ENCODE results near the gene BPIFB2.

BPIFB2 gene

DNA sequence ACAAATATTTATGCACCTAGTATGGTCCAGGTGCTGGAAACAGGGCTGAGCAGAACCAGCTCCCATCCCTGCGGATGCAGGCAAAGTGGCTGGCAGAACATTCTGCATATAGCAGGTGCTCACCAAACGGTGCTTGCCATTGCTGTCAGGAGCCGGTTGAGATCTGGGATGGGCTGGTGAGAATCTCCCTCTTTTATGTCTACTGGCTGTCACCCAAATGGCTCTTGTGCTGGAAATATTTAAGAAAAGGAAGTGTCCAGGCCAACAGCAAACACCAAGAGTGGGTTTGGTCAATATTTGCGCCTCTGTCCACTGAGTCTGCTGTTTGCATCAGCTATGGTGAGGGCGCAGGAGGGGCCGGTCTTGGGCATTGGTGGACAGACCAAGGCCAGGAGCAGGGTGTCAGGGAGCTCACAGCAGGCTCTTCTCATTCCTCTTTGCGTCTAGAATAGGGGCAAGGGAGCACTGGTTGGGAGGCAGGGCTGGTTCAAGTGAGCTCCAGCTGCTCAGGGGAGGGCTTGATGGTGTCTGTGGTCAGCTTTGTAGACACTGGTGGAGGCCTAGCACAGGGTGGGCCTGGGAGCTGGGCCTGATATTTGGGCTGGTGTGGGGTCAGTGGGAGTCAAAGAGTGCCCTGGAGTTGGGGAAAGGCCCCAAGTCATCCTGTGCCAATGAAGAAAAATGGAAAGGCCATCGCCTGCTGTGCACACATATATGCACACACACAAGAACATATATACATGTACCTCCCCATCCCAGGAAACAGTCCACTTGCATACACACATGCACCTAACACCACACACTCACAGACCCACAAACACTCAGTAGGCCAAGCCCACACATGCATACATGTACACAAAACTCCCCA is 1.4 kb upstream of the BPIFB2 start:
- DNase-seq (ENCODE audit: low spot score), result no peak

DNA sequence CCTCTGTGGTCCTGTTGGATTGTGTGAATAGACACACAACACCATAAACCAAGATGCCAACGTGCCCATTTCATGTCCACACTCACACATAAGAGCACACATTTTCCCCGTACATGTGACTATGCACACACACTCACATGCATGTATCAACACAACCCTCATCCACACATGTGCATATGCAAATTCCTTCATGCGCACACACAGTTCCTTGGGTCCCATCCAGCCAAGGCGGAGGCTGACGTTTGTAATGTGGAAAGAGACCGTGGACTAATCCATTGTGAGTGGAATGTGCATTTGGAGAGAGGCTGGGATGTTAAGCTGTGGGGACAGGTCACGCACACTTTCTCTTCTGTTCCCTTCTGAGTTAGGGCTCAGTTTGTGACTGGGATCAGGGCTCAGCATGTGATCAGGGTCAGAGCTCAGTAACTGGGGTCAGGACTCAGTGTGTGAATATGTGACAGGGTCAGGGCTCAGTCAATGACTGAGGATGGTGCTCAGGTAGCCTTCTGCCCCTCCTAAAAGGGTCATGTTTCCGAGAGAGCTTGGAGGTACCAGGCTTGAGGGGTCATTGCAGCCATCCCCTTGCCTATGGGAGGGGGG is 628 bp upstream of the BPIFB2 start:
- DNase-seq (ENCODE audit: low spot score), result no peak

DNA sequence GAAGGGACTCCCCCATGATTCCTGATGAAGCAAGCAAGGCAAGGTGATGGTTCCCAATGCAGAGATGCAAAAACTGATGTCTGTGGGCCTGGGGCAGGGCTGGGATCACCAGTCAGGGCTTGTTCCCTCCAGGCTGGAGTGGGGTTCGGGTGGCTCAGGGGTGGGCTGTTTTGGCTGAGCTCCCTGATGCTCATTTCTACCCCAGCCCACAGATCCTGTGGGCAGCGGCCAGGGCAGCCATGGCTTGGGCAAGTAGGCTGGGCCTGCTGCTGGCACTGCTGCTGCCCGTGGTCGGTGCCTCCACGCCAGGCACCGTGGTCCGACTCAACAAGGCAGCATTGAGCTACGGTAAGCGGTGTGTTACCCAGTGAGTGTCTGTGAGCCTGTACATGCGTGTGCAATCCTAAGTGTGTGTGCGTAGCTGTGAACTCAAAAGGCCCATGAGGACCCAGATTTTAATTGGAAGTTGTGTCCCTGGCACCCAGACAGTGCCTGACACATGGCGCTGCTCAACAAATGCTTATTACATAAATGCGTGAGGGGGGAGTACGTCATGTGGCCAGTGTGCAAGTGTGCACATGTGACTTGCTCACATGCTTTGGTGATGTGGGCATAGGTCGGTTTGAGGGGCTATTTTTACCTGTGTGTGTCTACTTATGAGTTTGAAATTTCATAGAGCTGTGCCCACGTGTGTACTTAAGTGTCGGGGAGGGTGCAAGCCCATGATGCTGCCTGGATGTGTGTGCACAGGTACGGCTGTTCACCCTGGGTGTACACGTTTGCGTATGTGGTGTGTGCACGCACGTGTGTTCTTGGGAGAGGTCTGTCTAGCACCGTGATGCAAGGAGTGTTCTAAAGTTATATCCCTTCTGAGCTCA is 1.1 kb downstream of the BPIFB2 start:
- DNase-seq (ENCODE audit: low spot score), result no peak

DNA sequence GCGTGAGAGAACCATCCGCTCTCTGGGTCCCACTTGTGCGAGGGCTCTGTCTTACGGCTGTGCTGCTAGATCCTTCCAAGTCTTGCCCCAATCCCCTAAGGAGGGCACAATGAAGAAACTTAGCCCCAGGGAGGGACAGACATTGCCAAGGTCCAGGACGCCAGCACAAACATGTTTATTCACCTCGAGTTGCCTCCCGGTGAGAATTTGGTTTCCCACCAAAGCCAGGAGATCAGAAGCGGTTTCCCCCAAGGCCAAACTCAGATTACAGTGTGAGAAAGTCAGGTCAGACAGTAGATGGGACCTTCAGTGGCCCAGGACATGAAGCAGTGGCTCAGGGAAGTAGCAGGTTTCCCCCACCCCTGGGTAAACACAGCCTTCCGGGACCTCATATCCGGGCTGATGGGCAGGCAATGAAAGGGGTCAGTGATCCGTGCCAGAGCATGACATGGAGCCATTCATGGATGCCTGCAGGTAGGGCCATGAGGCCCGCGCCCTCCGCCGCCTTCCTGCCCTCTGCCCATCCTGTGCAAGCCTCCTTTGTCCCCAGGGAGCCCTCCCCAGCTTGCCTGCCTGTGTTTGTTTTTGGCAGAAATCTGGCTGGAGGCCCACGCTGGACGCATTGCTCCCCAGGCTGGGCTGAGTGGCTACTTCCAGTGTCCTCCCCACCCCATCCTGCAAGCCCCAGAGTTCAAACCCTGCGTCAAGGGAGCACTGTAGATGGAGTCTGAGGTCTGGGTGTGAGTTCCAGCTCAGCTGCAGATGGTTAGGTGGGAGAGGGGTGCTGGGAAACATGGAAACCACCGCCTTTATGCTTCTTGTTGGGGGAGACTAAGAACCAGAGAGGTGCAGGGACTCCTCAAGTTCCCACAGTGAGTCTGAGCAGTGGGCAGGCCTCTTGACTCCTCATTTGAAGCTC is 2.0 kb downstream of the BPIFB2 start:
- no peak for DNase-seq (ENCODE audit: low spot score)

DNA sequence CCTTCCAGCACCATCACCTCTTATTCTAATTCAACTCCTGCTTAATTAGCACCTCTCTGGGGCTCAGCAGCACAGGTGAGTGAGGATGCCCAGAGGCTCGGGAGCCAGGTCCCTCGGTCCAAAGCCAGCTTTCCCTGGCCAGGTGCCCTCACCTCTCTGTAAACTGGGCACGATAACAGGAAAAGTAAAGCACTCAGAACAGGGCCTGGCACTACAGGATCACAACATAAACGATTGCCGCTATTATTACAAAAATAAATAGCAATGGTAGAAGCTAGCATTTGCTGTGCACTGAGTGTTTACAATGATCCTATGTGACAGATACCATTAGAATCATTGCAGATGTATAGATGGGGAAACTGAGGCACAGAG is 2.6 kb downstream of the BPIFB2 start:
- no peak for DNase-seq (ENCODE audit: low spot score)

DNA sequence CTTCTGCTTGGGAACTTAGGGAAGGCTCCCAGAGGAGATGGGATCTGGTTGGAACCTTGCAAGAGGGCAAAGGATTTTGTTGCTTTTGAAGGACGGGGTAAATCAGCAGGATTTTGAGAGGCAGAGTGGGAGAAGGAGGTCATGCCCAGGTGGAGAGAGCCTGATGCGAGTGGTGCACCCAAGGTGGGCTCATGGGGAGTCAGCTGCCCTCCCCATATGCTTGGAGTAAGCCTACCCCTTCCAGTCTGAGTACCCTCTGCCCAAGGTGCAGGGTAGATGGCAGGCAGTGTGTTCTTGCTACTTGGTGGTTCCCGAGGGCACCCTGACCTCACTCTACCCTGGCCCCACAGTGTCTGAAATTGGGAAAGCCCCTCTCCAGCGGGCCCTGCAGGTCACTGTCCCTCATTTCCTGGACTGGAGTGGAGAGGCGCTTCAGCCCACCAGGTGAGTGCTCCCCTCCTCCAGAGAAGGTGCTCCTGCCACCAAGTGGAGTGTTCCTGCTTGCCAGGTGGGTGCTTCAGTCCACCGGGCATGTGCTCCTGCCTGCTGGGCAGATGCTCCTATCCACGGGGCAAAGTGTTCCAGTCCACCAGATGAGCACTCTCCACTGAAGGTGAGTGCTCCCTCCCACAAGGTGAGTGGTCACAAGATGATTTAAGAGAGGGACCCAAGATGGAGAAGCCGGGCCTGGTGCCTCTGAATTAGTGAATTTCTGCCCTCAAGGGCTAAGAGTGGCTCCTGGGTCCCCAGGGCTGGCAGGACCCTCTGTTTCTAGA is 3.4 kb downstream of the BPIFB2 start:
- DNase-seq (ENCODE audit: low spot score), result no peak

DNA sequence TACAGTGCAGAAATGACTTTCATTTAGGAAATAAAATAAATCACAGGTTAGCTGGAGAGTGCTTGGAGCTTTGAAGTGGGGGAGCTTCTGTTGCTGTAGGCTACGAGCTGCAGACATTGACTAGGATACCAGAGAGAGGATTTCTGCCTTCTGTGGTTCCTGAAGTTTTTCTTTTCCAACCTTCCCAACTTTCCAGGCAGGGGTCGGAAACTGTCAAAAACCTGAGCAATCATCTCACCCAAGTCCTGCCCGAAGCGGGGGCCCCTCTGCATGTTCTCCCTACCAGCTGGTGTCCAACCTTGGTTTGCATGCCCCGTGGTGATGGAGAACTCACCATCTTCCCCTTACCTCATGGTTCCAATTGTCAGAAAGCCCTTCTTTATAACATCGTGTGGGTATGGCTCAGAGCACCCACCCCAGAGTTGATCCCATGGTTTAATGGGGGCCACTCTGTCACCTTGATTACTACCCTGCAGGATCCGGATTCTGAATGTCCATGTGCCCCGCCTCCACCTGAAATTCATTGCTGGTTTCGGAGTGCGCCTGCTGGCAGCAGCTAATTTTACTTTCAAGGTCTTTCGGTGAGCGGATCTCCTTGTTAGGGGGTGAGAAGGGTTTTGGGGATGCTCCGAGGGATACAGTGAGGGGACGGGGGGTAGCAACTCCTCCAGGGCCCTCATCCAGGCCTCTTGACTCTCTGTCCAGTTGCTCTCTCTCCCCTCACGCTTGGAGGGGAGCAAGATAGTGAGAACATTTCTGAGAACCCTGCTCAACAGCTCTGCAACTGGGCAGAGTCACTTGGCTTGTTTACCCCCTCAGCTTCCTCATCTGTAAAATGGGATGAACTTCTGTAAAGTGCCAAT is 5.1 kb downstream of the BPIFB2 start:
- DNase-seq (ENCODE audit: low spot score), result no peak

DNA sequence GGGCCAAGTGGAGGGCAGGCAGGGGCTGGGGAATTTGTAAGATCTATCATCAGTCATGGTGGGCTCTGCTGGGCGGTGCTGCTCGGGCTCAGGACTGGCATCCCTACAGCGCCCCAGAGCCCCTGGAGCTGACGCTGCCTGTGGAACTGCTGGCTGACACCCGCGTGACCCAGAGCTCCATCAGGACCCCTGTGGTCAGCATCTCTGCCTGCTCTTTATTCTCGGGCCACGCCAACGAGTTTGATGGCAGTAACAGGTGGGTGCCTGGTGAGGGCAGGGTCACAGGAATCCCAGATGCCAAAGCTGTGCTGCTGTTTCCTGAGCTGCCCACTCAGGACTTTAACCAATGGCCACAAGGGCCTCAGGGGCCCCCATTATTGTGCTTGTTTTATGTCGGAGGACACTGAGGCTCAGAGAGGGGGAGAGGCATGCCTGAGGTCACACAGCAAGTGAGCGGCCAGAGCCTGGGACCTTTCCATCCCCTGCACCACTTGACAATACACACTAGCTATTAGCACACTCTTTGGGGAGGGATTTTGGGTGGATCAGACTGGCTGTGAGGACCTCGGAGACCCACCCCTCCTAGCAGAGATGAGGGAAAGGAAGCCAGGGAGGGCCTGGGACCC is 6.3 kb downstream of the BPIFB2 start:
- DNase-seq (ENCODE audit: low spot score), result no peak

DNA sequence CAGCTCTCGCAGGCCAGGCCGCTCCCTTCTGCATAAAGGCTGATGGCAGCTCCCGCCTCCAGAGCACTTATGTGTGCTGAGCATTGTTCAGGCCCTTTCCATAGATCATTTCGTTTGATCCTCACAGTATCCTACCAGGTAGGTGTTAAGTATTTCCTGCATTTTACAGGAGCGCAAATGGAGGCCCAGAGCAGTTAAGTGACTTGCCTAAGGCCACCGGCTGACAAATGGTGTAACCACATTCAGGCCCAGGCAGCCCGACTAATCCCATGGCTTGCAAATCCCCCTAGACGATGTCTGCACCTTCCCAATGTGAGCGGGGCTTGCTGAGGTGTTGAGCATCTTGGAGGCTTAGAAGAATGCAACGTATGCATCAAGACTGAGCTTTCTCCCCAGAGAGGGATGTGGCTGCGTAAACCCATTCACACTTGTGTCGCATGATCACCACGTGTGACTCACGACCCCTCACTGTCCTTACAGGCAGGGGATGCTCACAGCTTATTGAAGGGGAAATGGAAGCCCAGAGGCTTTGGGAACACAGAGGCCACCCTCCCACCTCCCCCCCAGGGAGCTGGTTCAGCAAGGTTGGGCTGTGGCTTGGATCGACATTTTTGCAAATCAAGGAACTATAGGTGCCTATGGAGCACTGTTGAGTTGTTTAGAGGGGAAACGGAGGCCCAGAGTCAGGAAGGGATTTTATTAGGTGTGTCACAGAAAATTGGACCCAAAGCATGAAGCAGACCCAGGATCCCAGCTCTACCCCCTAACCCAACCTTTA is 7.0 kb downstream of the BPIFB2 start:
- no peak for DNase-seq (ENCODE audit: low spot score)

DNA sequence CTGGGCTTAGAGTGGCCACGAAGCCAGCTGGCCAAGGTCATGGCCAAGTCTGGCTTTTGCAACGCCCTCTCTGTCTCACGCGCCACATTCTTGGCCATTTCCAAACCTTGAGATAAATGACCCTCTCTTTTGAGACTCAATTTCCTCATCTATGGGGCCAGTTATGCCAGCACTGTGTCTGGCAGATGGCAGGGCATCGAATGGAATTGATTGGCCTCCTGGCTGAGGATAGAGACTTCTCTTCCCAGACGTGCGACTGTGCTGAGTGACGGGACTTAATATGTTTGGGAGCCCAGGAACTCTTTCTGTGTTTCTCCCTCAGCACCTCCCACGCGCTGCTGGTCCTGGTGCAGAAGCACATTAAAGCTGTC is 7.6 kb downstream of the BPIFB2 start:
- no peak for DNase-seq (ENCODE audit: low spot score)

DNA sequence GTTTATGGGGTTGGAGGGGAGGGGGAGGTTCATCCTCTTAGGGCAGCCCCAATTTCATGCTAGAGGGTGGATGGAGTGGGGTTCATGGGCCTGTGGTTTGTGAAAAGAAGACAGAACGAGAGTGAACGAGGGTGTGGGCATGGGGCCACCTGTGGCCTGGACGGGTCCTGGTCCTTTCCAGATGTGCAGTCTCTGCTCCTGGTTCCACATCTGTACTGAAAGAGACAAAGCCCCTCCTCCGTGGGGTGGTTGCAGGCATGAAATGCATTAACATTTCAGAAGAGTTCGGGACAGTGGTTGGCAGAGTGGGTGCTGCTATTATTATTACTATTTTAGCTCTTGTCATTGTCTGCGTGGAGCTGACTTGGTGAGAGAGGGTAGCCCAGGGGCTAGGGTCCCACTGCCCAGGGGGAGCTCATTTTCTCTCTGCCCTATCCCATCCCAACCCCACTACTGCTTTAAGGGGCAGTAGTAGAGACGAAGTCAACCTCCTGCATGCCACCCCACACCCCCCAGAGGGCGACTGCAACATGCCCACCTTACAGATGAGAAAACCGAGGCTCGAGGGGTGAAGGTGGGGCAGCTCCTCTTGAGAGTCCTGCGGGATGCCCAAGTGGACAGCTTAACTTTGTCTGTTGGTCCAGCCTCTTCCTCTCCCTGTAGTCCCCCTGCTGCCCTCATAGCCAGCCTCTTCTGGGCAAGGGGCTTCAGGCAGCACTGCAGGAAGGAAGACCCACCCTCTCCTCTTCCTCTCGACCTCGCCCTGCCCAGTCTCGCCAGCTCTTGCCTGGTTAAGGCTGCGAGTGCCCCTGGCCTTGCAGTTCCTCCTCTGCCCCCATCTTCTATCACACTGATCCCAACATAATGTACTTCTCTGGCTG is 8.4 kb downstream of the BPIFB2 start:
- no peak for DNase-seq (ENCODE audit: low spot score)

DNA sequence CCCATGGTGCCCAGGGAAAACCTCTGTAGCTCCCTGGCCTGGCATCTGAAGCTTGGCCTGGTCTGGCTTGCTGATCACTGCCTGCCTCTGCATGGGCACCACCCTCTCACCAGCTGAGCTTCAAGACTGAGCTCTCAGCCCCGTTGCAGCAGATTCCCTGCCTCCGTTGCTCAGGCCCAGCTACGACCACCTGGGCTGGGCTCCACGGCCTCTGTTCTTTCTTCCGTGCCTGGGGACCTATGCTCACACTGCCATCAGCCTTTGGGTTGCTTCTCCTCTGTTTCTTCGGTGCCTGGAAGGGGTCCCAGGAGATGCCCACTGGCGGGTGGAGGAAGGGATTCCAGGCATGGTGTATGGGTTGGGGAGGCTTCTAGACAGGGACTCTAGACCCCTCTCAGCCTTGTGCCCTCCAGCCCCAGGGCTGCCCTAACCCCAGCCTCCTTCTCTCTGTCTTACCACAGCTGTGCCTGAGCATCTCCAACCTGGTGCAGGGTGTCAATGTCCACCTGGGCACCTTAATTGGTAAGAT is 9.1 kb downstream of the BPIFB2 start:
- DNase-seq (ENCODE audit: low spot score), result no peak

DNA sequence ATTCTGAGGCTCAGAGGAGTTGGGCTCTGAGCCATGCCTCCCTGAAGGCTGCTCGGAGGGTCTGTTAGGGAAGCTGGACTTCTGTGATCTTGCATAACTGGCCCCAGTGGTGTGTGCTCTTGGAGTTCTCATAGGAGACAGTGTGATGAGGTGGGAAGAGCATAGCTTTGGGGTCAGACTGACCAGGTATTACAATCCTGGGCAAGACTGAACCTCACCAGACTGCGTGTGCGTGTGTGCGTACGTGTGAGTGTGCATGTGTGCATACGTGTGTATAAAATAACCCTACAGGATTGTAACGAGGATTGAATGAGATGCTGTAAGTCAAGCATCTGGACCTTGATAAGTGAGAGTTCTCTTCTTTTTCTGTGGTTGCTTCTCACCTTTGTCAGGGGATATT is 10.0 kb downstream of the BPIFB2 start:
- DNase-seq (ENCODE audit: low spot score), result no peak

DNA sequence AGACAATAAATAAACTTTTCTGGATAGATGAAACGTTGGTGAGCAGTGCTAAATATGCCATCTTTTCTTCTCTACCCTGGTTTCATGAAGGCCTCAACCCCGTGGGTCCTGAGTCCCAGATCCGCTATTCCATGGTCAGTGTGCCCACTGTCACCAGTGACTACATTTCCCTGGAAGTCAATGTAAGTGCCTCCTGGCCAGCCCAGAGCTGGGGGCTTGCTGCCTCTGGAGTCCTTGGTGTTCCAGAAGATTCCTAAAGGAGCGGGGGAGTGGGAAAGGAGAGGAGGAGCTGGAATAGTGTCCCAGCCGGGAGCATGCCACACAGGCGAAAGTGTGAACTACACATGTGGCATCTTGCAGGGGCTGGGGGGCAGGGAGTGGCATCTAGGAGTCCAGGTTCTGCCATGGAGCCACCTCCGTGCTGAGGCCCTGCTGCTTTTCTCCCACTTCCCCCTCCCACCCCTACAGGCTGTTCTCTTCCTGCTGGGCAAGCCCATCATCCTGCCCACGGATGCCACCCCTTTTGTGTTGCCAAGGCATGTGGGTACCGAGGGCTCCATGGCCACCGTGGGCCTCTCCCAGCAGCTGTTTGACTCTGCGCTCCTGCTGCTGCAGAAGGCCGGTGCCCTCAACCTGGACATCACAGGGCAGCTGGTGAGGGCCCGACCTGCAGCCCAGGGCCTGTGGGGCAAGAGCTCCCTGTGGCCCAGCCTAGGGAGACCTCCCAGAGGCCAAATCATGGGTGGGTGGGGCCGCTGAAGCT is 10.8 kb downstream of the BPIFB2 start:
- DNase-seq (ENCODE audit: low spot score), result no peak

DNA sequence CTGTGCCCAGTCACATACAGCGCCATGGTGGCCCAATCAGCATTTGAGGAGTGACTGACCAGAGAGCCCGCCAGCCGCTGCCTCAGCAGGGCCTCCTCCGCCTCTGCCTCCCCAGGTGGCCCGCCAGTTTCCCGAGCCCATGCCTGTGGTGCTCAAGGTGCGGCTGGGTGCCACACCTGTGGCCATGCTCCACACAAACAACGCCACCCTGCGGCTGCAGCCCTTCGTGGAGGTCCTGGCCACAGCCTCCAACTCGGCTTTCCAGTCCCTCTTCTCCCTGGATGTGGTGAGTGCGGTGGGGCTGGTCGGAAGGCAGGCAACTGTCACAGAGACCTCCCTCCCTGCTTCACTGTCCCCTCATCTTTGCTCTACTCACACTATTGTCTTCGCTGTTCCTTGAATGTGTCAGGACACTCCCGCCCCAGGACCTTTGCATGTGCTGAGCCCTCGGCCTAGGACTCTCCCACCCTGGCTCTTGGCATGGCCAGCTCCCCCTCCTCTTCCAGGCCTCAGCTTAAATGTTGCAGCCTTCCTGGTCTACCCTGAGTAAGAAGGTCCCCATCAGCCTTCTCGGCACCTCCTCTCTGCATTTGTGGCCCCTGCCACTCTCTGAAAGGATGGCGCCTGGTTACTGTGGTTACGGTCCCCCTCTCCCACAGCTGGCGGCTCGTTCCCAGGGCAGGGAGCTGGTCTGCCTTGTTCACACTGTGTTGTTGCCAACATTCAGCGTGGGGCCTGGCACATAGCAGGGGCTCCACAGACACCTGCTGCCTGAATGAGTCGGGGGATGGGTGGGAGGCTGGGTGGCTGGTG is 12.2 kb downstream of the BPIFB2 start:
- no peak for DNase-seq (ENCODE audit: low spot score)

Measured in SK-N-DZ (cell line).